GM19351 (cell line): ENCODE results near the gene PARN.
"Not testable (repeated sequence)": the region's sequence is repeated elsewhere in the genome, so short reads cannot be mapped to it uniquely, and the experiment has no call there.

ENCODE experiments used
- ATAC-seq: cut with Tn5 transposase; IDR thresholded peaks from one replicate; pipeline ENCODE4 v1.9.1; 2021; ENCODE audit warnings: mild to moderate bottlenecking, moderate library complexity; ENCODE audit not compliant: unreplicated experiment

Gene PARN

DNA sequence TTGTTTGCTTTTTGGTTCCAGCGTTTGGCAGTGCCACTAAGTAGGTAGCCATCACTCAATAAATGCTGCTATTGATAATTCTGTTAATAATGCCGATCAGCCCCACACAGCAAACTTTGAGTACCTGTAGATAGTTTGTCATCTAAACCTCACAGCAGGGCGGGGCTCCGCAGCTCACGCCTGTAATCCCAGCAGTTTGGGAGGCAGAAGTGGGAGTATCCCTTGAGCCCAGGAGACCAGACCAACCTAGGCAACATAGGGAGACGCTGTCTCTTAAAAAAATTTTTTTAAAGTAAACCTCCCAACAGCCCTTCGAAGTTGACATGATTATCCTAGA, 4.3 kb upstream of the PARN start:
- ATAC-seq: no peak

DNA sequence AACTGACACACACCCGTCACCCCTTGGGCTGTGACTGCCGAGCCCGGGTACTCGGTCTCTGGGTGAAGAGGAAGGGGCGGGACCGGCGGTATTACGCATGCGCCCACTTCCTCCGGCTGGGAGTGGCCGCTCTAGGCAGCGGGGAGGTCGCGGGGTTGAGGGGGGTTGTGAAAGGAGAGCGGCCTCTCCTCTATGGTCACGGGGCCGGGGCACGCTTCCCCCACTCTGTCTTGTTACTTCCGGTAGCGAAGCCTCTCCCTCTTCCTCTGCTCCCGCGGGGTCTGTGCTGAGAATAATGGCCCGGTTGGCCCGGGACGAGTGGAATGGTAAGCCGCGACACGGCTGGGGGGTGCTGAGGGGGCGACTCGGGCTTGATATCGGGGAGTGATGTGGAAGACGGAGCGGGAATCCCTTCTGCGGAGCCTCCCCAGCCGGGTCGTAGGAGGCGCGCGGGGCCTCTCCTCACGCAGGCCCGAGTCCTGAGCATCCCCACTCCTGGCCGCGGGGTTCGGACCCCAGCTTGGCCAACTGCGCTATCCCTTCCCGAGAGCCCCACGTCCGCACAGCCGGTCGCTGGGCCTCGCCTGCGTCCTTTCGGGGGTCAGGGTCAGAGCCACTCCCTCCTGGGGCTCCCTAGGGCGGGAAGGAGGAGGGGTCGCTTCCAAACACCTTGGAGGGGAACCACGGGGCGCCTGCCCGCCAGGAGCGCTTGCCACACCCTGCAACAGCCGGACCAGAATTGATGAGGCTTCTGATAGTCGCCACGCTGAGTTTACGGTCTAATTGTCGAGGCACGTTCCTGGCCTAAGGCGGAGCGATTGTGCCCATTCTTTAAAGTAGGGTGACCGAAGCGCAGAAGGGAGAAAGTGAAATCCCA, 2.9 kb upstream of the PARN start, which contains the start of gene BFAR:
Gene BFAR (plus strand): TSS at position 259 of the 877 bp plus-strand sequence. CDS start 11,396 bp downstream, outside the sequence.
- ATAC-seq: peak; percentile 80

DNA sequence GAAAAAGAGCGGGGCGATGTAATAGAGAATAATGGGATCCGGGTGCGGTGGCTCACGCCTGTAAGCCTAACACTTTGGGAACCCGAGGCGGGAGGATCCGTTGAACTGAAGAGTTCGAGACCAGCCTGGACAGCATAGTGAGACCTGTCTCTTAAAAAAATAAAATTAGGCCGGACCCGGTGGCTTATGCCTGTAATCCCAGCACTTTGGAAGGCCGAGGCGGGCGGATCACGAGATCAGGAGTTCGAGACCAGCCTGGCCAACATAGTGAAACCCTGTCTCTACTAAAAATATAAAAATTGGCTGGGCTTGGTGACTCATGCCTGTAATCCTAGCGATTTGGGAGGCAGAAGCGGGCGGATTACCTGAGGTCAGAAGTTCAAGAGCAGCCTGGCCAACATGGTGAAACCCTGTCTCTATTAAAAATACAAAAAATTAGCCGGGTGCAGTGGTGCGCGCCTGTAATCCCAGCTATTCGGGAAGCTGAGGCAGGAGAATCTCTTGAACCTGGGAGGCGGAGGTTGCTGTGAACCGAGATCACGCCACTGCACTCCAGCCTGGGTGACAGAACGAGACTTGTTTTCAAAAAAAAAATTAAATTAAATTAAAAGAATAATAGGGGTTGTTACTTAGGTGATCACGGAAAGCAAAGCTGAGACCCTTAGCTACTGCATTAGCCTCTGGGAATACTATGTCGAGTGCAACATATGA, 715 bp upstream of the PARN start:
- ATAC-seq: not testable (repeated sequence)

DNA sequence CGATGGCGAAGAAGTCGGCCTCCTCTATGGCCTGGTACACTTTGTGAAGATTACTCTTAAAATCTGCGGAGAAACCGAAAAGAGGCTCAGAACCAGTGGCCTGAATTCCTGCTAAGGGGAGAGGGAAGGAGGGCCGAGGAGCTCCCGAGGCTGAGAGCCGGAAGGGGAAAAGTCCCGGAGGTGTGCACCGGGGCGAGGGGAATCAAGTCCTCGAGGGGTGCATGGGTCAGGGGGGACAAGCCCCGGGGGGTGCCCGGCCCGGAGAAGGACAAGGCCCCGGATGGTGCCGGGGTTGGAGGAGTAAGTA, 495 bp downstream of the PARN start:
- ATAC-seq: no peak

DNA sequence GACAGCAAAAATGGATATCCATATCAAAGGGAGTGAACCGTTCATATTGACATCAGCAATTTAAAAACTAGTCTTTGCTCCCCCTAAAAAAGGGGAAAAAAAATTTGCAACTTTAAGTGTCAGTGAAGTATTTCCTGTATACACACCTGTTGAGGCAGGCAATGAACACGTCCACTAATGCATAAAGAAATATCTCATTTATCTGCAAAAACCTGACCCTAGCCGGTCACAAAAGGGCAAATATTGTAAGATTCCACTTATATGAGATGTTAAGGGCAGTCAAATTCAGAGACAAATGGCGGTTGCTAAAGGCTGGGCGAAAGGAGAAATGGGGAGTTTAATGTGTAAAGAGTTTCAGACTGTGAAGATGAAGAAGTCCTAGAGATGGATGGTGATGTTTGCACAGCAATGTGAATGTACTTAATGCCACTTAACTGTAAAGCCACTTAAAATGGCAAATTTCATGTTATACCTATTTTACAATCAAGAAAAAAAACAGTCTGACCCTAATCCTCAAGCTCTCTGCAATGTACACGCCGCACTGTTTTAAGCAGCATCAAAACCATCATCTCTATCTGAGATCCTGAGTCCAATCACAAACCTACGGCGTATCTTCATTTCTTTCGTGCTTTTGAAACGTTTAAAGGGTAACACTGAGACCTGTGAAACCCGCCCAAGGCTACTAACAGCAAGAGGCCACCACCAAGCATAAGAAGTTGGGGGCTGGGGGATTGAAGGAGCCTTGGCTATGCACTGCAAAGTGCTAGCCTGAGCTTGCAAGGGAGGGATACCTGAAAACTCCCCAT, 1.1 kb downstream of the PARN start:
- no peak for ATAC-seq

DNA sequence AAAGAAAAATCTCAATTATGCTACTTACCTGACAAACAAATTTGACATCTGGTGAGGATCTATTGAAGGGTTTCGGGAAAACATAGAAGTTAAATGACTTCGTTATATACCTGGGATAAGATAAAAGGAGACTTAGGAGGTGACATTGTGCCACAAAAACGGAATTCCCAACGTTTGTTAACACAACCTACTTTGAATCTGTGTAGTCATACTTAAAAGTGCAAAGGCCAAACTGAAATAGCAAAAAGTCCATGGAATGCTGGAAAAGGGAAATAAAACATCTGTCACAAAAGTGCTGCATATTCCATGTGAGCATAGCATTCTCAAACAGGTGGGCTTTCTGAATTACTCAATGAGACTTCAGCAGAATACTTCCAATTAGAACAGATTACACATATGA, 3.0 kb downstream of the PARN start:
- ATAC-seq: no peak

DNA sequence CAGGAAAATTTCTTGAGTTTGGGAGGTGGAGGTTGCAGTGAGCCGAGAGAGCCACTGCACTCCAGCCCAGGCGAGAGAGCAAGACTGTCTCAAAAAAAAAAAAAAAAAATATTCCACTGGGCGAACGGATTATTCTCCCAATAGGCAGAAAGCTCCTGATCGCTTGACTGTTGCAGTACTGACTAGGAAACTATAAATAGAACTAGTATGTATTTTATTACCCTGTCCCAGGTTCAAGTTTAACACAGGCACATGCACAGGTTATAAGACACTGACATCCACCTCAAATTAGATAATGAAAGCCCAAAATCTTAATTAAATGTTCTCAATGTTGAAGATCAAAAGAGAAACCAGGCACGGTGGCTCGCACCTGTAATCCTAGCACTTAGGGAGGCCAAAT, 11.5 kb downstream of the PARN start:
- no peak for ATAC-seq

DNA sequence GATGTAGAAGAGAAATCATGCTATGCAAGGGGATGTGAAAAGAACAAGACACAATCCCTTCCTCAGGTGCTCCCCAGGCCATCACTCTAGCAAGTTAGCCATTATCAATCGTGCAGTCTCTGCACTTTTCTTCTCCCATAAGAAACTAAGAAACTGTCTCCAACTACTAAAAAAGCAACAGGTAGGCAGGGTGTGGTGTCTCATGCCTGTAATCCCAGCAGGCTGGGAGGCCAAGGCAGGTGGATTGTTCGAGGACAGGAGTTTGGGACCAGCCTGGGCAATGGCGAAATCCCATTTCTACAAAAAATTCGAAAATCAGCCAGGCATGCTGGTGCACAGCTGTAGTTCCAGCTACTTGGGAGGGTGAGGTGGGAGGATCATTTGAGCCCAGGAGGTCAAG, 13.8 kb downstream of the PARN start:
- ATAC-seq: no peak

DNA sequence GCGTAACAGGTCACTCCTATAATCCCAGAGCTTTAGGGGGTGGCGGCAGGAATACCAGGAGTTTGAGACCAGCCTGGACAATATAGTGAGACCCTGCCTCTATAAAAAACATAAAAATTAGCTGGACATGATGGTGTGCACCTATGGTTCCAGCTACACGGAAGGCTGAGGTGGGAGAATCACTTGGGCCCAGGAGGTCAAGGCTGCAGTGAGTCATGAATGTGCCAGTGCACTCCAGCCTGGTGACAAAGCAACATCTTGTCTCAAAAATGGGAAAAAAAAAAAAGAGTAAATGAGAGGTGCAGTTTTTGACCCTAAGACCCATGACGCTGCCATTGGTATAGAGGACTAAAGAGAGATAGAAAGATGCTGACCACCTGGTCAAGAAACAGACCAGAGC, 16.1 kb downstream of the PARN start:
- ATAC-seq: no peak

DNA sequence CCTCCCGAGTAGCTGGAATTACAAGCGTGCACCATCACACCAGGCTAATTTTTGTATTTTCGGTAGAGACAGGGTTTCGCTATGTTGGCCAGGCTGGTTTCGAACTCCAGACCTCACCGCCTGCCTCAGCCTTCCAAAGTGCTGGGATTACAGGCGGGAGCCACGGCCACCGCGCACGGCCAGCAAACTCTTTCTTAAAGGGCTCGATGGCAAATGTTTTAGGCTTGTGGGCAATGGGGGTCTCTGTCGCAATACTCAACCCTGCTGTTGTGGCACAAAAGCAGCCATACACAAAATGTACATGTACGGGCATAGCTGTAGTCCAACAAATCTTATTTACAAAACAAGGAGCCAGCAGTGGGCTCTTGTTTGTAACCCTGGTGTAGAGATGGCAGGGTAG, 18.4 kb downstream of the PARN start:
- no peak for ATAC-seq

DNA sequence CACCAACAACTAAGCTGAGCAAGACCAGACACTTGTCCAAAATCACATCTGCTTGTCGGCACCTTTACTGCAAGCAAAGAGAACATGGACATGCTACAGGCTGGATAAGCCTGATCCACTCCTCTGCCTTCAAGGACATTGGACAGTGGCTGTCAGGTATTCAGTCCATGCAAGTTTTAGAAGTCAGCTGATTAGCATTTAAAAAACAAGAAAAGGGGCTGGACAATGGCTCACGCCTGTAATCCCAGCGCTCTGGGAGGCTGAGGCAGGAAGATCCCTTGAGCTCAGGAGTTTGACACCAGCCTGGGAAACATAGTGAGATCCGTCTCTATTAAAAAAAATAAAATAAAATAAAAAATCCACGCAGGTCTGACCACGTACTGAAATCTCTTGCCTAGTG, 20.3 kb downstream of the PARN start:
- ATAC-seq: no peak

DNA sequence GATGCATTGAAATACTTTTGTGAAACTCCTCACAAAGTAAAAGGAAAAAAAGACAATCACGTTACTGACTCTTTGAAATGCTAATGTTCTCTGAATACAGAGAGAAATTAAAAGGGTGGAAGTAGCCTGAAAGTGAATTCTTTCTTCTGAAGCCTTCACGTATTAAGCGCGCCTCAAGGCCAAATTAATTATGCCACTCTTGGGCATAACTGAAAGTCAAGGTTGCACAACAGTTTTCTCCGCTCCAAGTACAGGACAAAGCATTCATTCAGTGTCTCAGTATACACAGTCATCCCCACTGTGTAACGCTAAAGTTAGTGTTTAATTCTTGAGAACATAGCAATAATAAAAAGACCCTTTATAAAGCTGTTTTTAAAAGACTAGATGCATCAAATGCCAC, 21.5 kb downstream of the PARN start:
- peak; percentile 13 for ATAC-seq

DNA sequence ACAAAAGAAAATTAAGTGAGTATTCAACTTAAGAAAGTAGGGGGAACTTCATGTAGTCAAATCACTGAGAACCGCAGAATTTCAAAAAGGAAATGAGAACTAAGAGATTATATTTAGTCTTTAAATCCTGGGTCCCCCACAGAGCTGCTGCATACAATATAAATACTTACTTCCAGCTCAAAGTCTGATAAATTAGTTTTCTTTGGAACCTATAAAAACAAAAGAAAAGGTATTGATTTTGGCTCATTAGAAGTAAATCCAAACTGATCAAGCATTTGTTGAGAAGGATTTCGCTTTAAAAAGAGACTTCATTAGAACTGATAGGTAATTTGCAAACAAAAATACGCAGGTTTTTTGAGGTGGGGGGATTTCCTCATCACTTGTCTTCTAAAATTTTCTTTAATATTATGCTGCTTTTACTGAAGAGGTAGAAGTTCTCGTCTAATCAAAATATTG, 21.9 kb downstream of the PARN start:
- peak; percentile 54 for ATAC-seq

DNA sequence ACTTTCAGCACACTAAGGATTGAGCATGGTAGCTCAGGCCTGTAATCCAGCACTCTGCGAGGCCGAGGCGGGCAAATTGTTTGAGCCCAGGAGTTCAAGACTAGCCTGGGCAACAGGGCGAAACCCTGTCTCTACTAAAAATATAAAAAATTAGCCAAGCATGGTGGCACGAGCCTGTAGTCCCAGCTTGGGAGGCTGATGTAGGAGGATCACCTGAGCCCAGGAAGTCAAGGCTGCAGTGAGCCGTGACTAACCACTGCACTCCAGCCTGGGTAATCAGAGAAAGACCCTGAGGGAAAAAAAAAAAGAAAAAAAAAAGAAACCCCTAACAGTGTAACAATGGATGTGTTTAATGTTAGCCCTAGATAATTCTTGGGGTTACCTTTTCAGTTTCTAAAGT, 24.0 kb downstream of the PARN start:
- ATAC-seq: no peak

DNA sequence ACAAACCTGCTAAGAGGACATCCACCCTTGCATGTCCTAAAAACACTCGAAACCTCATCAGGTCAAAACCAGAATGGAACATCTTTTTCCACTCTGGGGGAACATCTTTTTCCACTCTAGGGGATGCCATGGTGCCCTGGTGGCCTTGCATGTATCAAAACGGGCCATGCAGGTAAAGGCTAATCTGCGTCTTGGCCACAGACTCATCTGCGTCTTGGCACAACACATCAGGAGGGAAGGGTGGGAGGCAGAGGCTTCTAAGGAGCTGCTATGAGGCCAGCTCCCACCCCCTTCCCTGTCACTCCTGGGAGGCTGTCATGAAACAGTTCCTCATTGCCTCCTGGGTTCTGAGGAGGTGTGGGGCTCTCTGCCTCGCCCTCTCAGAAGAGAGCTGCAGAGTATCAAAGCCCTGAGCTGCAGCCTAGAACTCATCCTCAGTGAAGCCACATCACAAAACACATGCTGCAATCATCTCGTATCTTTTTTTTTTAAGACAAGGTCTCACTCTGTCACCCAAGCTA, 27.6 kb downstream of the PARN start:
- ATAC-seq: no peak

DNA sequence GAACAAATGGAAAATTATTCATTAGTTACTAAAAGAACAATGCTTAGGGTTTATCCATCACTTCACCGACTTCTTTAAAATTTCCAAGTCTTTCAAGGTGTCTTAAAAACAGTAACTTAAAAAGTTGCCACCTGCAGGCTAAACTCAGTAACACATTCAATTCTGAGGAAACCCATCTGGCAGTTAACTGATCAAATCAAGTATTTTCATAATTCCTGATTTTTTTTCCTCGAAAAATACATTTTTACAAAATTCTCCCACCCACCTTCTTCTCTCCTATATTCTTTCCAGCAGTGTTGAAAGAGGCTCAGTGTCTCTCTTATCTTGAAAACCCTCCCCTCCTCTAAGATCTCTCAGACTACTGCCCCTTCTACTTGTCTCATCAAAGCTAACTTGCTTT, 29.9 kb downstream of the PARN start:
- ATAC-seq: no peak

DNA sequence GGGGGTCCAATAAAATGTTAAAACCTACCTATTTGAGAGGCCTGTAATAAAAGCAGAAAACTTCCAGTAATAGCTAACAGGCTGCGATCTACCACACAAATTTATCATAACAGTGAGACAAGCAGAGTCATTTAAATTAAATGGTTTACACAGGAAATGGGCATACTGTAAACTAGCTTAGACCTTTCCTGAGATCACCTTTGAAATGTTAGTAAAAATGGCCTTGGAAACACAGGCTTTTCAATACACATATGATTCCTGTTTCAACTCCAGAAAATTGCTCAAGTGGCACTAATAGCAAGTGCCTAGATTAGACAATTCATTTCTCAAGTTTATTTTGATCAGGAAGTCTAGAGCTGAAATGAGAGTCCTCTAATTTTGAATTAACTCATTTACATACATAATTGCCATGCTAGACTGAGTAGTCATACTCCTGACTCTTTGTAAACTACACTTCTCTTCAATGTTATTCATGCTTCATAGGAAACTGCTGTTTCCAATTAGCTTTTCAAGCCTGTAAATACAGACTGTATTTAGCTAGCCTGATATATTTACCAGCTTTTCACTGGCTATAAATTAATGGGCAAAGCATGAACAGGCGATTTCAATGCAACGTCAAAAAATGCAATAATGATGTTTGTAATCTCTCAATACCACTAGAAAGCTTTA, 43.3 kb downstream of the PARN start:
- no peak for ATAC-seq

DNA sequence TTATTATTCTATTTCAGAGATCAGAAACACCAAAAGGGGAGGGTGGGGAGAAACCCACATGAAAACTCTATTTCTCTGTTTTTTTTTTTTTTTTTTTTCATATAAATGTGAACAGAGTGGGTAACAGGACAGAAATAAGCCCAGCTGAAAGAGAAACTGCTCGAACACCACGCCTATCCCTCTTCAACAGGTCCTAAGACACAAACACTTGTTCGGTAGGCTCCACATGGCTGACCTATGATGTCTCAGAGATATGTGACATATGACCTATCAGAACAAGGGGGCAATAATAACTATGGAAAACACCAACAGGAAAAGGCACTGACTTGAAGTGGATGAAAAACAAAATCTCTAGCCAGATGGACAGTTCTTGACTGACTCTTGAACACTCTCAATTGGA, 44.8 kb downstream of the PARN start:
- ATAC-seq: no peak

DNA sequence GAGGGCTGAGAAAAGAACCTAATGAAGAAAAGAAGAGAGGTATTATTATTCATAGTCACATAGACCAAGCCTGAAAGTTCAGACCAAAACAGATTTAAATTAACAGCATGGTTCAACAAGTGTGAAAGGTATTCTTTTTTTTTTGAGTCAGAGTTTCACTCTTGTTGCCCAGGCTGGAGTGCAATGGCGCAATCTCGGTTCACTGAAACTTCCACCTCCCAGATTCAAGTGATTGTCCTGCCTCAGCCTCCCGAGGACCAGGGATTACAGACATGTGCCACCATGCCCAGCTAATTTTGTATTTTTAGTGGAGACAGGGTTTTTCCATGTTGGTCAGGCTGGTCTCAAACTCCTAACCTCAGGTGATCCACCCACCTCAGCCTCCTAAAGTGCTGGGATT, 49.1 kb downstream of the PARN start:
- ATAC-seq: not testable (repeated sequence)

DNA sequence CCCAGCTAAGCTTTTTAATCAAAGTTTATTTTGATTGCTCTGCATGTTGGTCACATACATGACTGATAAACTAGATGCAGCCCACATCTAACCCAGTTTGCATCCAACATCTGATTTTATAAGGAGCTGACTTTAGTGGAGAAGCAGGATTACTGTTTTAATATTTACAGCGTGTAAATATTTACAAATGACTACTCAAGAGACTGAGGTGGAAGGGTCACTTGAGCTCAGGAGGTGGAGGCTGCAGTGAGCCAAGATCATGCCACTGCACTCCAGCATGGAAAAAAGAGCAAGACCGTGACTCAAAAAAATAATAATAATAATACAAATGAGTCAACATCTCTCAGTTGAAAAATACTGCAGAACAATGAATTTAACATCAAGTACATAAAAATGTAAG, 50.8 kb downstream of the PARN start:
- no peak for ATAC-seq

DNA sequence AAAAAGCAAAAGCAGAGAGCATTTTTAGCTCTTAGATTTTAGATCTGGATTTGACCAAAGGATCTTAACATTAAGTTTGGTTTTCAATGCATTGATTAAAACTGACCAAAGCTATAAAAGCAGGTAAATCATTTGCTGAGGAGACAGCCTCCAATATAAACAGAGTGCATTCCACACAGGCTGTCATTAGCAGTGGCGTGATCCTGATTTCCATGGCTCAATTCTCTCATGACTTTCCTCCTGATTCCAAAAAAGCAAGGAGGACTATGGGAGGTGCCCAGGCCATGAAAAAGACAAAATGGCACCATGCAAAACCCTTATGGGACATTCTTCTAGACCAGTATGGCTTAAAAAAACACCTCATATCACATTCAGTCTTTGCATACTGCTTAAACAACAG, 53.5 kb downstream of the PARN start:
- ATAC-seq: no peak
